ENCODE measurements around the gene EXO5.

- no peak for TF ChIP-seq CTCF (IDR thresholded peaks at IDR 0.05; ENCODE audit: low read depth, low read length)
- TF ChIP-seq, protein P1, sequence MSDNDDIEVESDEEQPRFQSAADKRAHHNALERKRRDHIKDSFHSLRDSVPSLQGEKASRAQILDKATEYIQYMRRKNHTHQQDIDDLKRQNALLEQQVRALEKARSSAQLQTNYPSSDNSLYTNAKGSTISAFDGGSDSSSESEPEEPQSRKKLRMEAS (IDR thresholded peaks at IDR 0.05; ENCODE audit: low read depth, low read length): peak; percentile 78
Observed at GRCh38 chr1:40531381-40532061, 23.0 kb downstream of the EXO5 start, which contains the start of gene ZNF684.
